ENCODE results near the gene PIK3AP1. TPM values are rescaled to one million over a fixed set of nuclear protein-coding genes. Genes with fewer than 3 reads are reported as not detected.

The PIK3AP1 gene
- total RNA-seq, 1 donor: 35.0 TPM

Small RNAs within 50 kb of the gene (small RNA-seq; reads per million reads assigned to genes)
- gene RNA5SP324 (not detected), gene RNU6-1274P (not detected)

Other genes starting within 250 kb of the PIK3AP1 start
- gene TLL2, start 206.6 kb downstream of the PIK3AP1 start, total RNA-seq: 0.27 TPM
- gene TM9SF3, start 133.5 kb downstream of the PIK3AP1 start, total RNA-seq: 45.5 TPM
- gene LCOR, start 111.8 kb upstream of the PIK3AP1 start, total RNA-seq: 13.2 TPM

Measured in hematopoietic multipotent progenitor cell (in vitro differentiated cells).